H1 (cell line): ENCODE measurements around the gene NFIA.

ENCODE experiments used
- BACH1 ChIP-seq: IDR thresholded peaks from 2 replicates; pipeline ENCODE4 v1.6.1; 2012; ENCODE audit warnings: low read length, improper control_type of control experiment
- POLR2A ChIP-seq, 2 experiments: IDR thresholded peaks; 1 replicate in 1 of 2; 2 replicates in 1 of 2; pipeline ENCODE4 v1.6.1; 2011; ENCODE audit warnings: low read depth in 2 of 2, low read length in 2 of 2, mild to moderate bottlenecking in 2 of 2; ENCODE audit errors: control extremely low read depth in 1 of 2
- POLR2AphosphoS5 ChIP-seq: IDR thresholded peaks from 2 replicates; pipeline ENCODE4 v1.6.1; 2011; ENCODE audit warnings: low read depth, low read length
- RNF2 ChIP-seq: fragments of 200-900, 300-1000 bp; sonication (generic); IDR thresholded peaks from 2 replicates; pipeline ENCODE4 v1.7.1; 2016; ENCODE audit warnings: borderline replicate concordance, low read depth, mild to moderate bottlenecking, antibody characterized with exemption, low read length; ENCODE audit not compliant: poor library complexity, severe bottlenecking; ENCODE audit errors: missing control alignments
- TF ChIP-seq, protein P1 (sequence below), 3 experiments: IDR thresholded peaks; 1 replicate in 2 of 3; 2 replicates in 1 of 3; pipeline versions ENCODE4 v1.5.1 to v1.6.1; 2011; ENCODE audit warnings: low read length in 3 of 3, mild to moderate bottlenecking in 3 of 3, inconsistent platforms in 2 of 3, low read depth in 1 of 3, moderate library complexity in 1 of 3; ENCODE audit not compliant: insufficient read depth in 1 of 3; ENCODE audit errors: control extremely low read depth in 1 of 3
- TF ChIP-seq, protein P2 (sequence below): IDR thresholded peaks from 2 replicates; pipeline ENCODE4 v1.6.1; 2011; ENCODE audit warnings: low read depth, mild to moderate bottlenecking, low read length; ENCODE audit not compliant: insufficient read depth

DNA sequence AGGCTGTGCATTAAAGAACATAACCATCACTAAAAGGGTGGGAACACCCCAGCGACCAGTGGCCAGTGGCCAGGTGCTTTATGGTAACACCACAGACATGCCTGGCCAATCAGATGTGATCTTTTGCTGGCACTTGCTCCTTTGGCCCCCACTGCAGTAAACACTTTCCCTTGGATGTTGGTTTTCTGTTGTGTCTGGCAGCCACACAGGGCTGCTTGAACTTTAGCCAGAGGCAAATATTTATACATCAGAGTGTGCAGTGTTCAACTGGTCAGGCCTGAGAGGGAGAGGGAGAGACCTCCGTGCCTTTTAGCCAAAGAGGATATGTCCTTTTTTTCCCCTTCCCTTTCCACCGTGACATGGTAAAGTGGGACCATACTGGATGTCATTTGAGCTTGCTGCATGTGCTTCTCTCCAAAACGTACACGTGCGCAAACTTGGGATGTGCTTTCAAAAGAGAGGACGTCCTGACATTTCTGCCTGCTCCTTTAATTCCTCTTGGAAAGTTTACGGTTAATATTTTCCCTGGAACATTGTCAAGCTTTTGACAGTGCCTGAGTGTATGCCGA lies 101.2 kb downstream of the NFIA start:
- no peak for TF ChIP-seq RNF2
- TF ChIP-seq POLR2AphosphoS5, result no peak
- TF ChIP-seq, protein P1, sequence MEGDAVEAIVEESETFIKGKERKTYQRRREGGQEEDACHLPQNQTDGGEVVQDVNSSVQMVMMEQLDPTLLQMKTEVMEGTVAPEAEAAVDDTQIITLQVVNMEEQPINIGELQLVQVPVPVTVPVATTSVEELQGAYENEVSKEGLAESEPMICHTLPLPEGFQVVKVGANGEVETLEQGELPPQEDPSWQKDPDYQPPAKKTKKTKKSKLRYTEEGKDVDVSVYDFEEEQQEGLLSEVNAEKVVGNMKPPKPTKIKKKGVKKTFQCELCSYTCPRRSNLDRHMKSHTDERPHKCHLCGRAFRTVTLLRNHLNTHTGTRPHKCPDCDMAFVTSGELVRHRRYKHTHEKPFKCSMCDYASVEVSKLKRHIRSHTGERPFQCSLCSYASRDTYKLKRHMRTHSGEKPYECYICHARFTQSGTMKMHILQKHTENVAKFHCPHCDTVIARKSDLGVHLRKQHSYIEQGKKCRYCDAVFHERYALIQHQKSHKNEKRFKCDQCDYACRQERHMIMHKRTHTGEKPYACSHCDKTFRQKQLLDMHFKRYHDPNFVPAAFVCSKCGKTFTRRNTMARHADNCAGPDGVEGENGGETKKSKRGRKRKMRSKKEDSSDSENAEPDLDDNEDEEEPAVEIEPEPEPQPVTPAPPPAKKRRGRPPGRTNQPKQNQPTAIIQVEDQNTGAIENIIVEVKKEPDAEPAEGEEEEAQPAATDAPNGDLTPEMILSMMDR (IDR thresholded peaks at IDR 0.05; ENCODE audit: control extremely low read depth in 1 of 3, insufficient read depth in 1 of 3, low read depth in 1 of 3, low read length in 3 of 3), result no peak
- TF ChIP-seq POLR2A (IDR thresholded peaks at IDR 0.05; ENCODE audit: control extremely low read depth in 1 of 2, low read depth in 2 of 2, low read length in 2 of 2), result no peak
- TF ChIP-seq BACH1, result no peak
- TF ChIP-seq, protein P2, sequence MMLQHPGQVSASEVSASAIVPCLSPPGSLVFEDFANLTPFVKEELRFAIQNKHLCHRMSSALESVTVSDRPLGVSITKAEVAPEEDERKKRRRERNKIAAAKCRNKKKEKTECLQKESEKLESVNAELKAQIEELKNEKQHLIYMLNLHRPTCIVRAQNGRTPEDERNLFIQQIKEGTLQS, result no peak
